ENCODE measurements around the gene PLEKHG3.

Gene PLEKHG3

GRCh38 chr14:64755781-64756221, 51.6 kb downstream of the PLEKHG3 start:
- TF ChIP-seq CTCF (IDR thresholded peaks at IDR 0.05; ENCODE audit: control insufficient read depth, extremely low read depth, insufficient read depth) = no peak
- H3K4me3 ChIP-seq (ENCODE audit: low read depth, low read length) = no peak overlapping the region
- DNase-seq (ENCODE audit: low read depth) = no peak

GRCh38 chr14:64756712-64757111, 52.5 kb downstream of the PLEKHG3 start:
- no peak for DNase-seq (ENCODE audit: low read depth)
- H3K4me3 ChIP-seq (ENCODE audit: low read depth, low read length) = no peak overlapping the region
- TF ChIP-seq CTCF (IDR thresholded peaks at IDR 0.05; ENCODE audit: control insufficient read depth, extremely low read depth, insufficient read depth) = no peak

GRCh38 chr14:64757601-64758000, 53.4 kb downstream of the PLEKHG3 start:
- no peak for TF ChIP-seq CTCF (IDR thresholded peaks at IDR 0.05; ENCODE audit: control insufficient read depth, extremely low read depth, insufficient read depth)
- no peak for DNase-seq (ENCODE audit: low read depth)
- no peak overlapping the region for H3K4me3 ChIP-seq (ENCODE audit: low read depth, low read length)

- H3K4me3 ChIP-seq (ENCODE audit: low read depth, low read length) = no peak overlapping the region
- no peak for DNase-seq (ENCODE audit: low read depth)
- TF ChIP-seq CTCF (IDR thresholded peaks at IDR 0.05; ENCODE audit: control insufficient read depth, extremely low read depth, insufficient read depth) = no peak
These were observed 53.8 kb downstream of the PLEKHG3 start for GRCh38 chr14:64758025-64758521.

- H3K4me3 ChIP-seq (ENCODE audit: low read depth, low read length) = no peak overlapping the region
- no peak for TF ChIP-seq CTCF (IDR thresholded peaks at IDR 0.05; ENCODE audit: control insufficient read depth, extremely low read depth, insufficient read depth)
- no peak for DNase-seq (ENCODE audit: low read depth)
These were observed 54.7 kb downstream of the PLEKHG3 start for GRCh38 chr14:64758691-64759554.

- no peak overlapping the region for H3K4me3 ChIP-seq (ENCODE audit: low read depth, low read length)
- TF ChIP-seq CTCF (IDR thresholded peaks at IDR 0.05; ENCODE audit: control insufficient read depth, extremely low read depth, insufficient read depth) = no peak
- DNase-seq (ENCODE audit: low read depth) = no peak
These were observed 55.3 kb downstream of the PLEKHG3 start for GRCh38 chr14:64759555-64759938.

Data from LNCaP clone FGC (cell line).